ENCODE results near the gene CDC14A. TPM values are rescaled to one million over a fixed set of nuclear protein-coding genes. Genes with fewer than 3 reads are reported as not detected.

CDC14A gene
- total and polyA plus RNA-seq, 12 donors: 1.4 to 4.0 (median 3.1) TPM

DNA sequence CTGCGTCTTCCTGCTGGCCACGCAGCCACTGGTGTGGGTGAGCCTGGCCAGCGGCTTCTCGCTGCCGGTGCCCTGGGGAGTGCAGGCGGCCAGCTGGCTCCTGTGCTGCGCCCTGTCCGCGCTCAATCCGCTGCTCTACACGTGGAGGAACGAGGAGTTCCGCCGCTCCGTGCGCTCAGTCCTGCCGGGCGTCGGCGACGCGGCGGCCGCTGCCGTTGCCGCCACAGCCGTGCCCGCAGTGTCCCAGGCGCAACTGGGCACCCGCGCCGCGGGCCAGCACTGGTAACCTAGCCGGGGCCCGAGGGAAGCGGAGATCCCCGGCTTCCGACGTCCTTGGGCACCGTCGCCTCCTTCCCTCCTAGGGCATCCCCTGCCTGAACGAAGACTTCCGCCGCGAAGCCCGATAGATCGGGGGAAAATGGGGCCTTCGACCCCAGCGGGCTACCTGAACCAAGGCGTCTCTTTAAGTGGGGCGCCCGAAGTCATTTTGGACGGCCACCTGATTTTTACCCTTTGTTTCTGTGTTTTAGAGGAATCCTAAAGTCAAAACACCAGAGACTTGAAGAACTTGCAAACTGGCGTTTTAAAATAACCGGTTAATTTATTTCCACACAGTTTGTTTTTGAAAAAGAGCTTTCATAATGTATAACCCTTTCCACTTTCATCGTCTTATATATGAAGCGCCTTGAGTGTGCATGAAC lies 187.7 kb downstream of the CDC14A start:
- Histone ChIP-seq H3K4me3 (peak overlapping the region in 9 of 10 donors; percentile 39 to 61 (median 51)), H3K27me3 (peaks cover 6 to 64% (median 54%) of the 10 kb centered on the region in 7 donors), H3K9me3 (no peaks in the 10 kb centered on the region), H3K36me3 (no peaks in the 10 kb centered on the region), H3K27ac (no peak overlapping the region), H3K4me1 (peaks cover 5 to 31% (median 8%) of the 10 kb centered on the region in 9 donors)
- WGBS, 2 donors: 12% methylated on average over 57 of the region's 57 CpGs
- TF ChIP-seq, protein P1, sequence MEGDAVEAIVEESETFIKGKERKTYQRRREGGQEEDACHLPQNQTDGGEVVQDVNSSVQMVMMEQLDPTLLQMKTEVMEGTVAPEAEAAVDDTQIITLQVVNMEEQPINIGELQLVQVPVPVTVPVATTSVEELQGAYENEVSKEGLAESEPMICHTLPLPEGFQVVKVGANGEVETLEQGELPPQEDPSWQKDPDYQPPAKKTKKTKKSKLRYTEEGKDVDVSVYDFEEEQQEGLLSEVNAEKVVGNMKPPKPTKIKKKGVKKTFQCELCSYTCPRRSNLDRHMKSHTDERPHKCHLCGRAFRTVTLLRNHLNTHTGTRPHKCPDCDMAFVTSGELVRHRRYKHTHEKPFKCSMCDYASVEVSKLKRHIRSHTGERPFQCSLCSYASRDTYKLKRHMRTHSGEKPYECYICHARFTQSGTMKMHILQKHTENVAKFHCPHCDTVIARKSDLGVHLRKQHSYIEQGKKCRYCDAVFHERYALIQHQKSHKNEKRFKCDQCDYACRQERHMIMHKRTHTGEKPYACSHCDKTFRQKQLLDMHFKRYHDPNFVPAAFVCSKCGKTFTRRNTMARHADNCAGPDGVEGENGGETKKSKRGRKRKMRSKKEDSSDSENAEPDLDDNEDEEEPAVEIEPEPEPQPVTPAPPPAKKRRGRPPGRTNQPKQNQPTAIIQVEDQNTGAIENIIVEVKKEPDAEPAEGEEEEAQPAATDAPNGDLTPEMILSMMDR (IDR thresholded peaks at IDR 0.05): no peak
- DNase-seq (peak in 1 of 2 donors; percentile 37), ATAC-seq (peak; percentile 18 to 78 (median 46))
- intact Hi-C loops (cut with DNase I): loop anchor here in 2 of 10 donors (2.0 to 10.0 kb wide), 2 partner anchors 23 to 75 kb away; no protein-coding TSS in a partner anchor

DNA sequence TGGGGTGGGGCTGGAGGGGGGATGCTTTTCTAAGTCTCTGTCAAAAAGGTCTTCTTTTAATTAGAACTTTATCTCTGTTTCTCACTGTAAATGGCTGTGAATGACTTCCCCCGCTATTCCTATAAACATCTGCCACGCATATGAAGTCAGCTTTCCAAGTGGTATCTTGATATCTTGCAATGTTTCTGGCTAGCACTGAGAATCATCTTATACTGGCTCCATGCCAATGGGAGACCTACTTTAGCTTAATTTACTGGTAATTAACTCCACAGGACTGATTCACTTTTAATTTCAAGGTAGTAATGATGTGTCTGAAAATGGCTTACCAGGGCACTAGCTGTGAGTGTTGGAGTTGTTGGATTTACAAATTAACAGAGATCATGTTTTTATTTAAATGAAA lies 190.0 kb downstream of the CDC14A start:
- H3K9me3 ChIP-seq: no peaks in the 10 kb centered on the region
- TF ChIP-seq, protein P1 (IDR thresholded peaks at IDR 0.05): no peak
- ATAC-seq: no peak
- 92 to 93% methylated on average over 2 of the region's 2 CpGs for WGBS, 2 donors
- H3K36me3 ChIP-seq: no peaks in the 10 kb centered on the region
- H3K27me3 ChIP-seq: peaks cover 6 to 50% (median 38%) of the 10 kb centered on the region in 7 donors
- H3K27ac ChIP-seq: no peak overlapping the region
- intact Hi-C loops (cut with DNase I): no loop called here
- H3K4me3 ChIP-seq: no peak overlapping the region
- peaks cover 5 to 20% (median 8%) of the 10 kb centered on the region in 9 donors for H3K4me1 ChIP-seq
- no peak for DNase-seq

GRCh38 chr1:100543640-100544039 lies 191.3 kb downstream of the CDC14A start:
- Histone ChIP-seq H3K36me3 (no peaks in the 10 kb centered on the region), H3K4me1 (peaks cover 5 to 14% (median 7%) of the 10 kb centered on the region in 9 donors), H3K27me3 (peaks cover 6 to 37% (median 28%) of the 10 kb centered on the region in 7 donors), H3K4me3 (no peak overlapping the region), H3K27ac (no peak overlapping the region), H3K9me3 (no peaks in the 10 kb centered on the region)
- TF ChIP-seq, protein P1 (IDR thresholded peaks at IDR 0.05): peak in 3 of 9 donors; percentile 8 to 43 (median 13)
- DNase-seq (no peak), ATAC-seq (peak in 1 of 8 donors; percentile 38)
- intact Hi-C loops (cut with DNase I): no loop called here
- WGBS, 2 donors: 74 to 82% methylated on average over 2 of the region's 2 CpGs

- H3K4me3 ChIP-seq: no peak overlapping the region
- H3K4me1 ChIP-seq: peaks cover 0 to 7% (median 4%) of the 10 kb centered on the region in 9 donors
- 93 to 94% methylated on average over 4 of the region's 4 CpGs for WGBS, 2 donors
- H3K36me3 ChIP-seq: no peaks in the 10 kb centered on the region
- H3K27ac ChIP-seq: no peak overlapping the region
- TF ChIP-seq, protein P1 (IDR thresholded peaks at IDR 0.05): no peak
- H3K27me3 ChIP-seq: peaks cover 6 to 26% (median 19%) of the 10 kb centered on the region in 7 donors
- intact Hi-C loops (cut with DNase I): no loop called here
- DNase-seq (no peak), ATAC-seq (no peak)
- H3K9me3 ChIP-seq: peaks cover 0 to 3% (median 0%) of the 10 kb centered on the region in 11 donors
These were observed 192.5 kb downstream of the CDC14A start for GRCh38 chr1:100544791-100545190.

All from heart right ventricle (tissue), 16 donors.